Panc1 (cell line): Measurements from ENCODE around the gene SULT6B1.

ENCODE experiments used
- CTCF ChIP-seq: fragments of 450-650 bp; IDR thresholded peaks from 2 replicates; pipeline ENCODE4 v1.5.1; 2017; ENCODE audit warnings: mild to moderate bottlenecking
- POLR2AphosphoS5 ChIP-seq: IDR thresholded peaks from 2 replicates; pipeline ENCODE4 v1.6.1; 2012; ENCODE audit warnings: mild to moderate bottlenecking, low read depth, low read length, moderate library complexity
- REST ChIP-seq, 2 experiments: IDR thresholded peaks; 2 replicates each; pipeline ENCODE4 v1.6.1; 2011 to 2012; ENCODE audit warnings: low read depth in 2 of 2, control low read depth in 1 of 2, low read length in 1 of 2, mild to moderate bottlenecking in 1 of 2, moderate library complexity in 1 of 2; ENCODE audit not compliant: insufficient read depth in 1 of 2

- no peak for TF ChIP-seq CTCF
- no peak for TF ChIP-seq REST (IDR thresholded peaks at IDR 0.05; ENCODE audit: insufficient read depth in 1 of 2, low read depth in 2 of 2, low read length in 1 of 2)
- no peak for TF ChIP-seq POLR2AphosphoS5
These were observed 12.7 kb upstream of the SULT6B1 start for GRCh38 chr2:37201208-37201607.
